GM21423 (cell line): Measurements from ENCODE around the gene GRK1.

Experiments
- ATAC-seq: cut with Tn5 transposase; IDR thresholded peaks from one replicate; pipeline ENCODE4 v1.9.1; 2021; ENCODE audit warnings: mild to moderate bottlenecking, moderate library complexity; ENCODE audit not compliant: unreplicated experiment

The GRK1 gene

GRCh38 chr13:113754691-113755090 is 87.7 kb downstream of the GRK1 start:
- ATAC-seq: no peak

- ATAC-seq: no peak
Observed at GRCh38 chr13:113756441-113757097, 89.5 kb downstream of the GRK1 start.

GRCh38 chr13:113758651-113759524 is 91.9 kb downstream of the GRK1 start, which contains the start of gene TMEM255B:
TMEM255B (plus strand) TSS chr13:113759226; CDS start chr13:113759270, 44 bp downstream.
- ATAC-seq: peak; percentile 78

GRCh38 chr13:113759525-113760137 is 92.6 kb downstream of the GRK1 start:
- ATAC-seq: no peak

- ATAC-seq: no peak
Observed at GRCh38 chr13:113761136-113761535, 94.1 kb downstream of the GRK1 start.

GRCh38 chr13:113762075-113762474 is 95.1 kb downstream of the GRK1 start:
- no peak for ATAC-seq

GRCh38 chr13:113762538-113762937 is 95.5 kb downstream of the GRK1 start:
- no peak for ATAC-seq

- ATAC-seq: no peak
Observed at GRCh38 chr13:113763254-113763653, 96.2 kb downstream of the GRK1 start.

- ATAC-seq: no peak
Observed at GRCh38 chr13:113763961-113764792, 97.2 kb downstream of the GRK1 start.

GRCh38 chr13:113764793-113765563 is 98.0 kb downstream of the GRK1 start:
- ATAC-seq: no peak

GRCh38 chr13:113765564-113765910 is 98.5 kb downstream of the GRK1 start:
- ATAC-seq: no peak

GRCh38 chr13:113766035-113766800 is 99.2 kb downstream of the GRK1 start:
- ATAC-seq: no peak

- no peak for ATAC-seq
Observed at GRCh38 chr13:113767366-113767765, 100.3 kb downstream of the GRK1 start.

GRCh38 chr13:113768018-113768905 is 101.2 kb downstream of the GRK1 start:
- ATAC-seq: no peak

GRCh38 chr13:113769106-113769505 is 102.1 kb downstream of the GRK1 start:
- ATAC-seq: no peak

- no peak for ATAC-seq
Observed at GRCh38 chr13:113769881-113770280, 102.9 kb downstream of the GRK1 start.

- ATAC-seq: no peak
Observed at GRCh38 chr13:113770441-113770840, 103.4 kb downstream of the GRK1 start.

GRCh38 chr13:113770937-113771336 is 103.9 kb downstream of the GRK1 start:
- no peak for ATAC-seq
